ENCODE measurements around the gene KCNQ1. TPM values are rescaled to one million over a fixed set of nuclear protein-coding genes. Genes with fewer than 3 reads are reported as not detected.

KCNQ1 gene
- total and polyA plus RNA-seq, 5 experiments from 2014 or later, result 8.7 to 25.1 (median 22.9) TPM

DNA sequence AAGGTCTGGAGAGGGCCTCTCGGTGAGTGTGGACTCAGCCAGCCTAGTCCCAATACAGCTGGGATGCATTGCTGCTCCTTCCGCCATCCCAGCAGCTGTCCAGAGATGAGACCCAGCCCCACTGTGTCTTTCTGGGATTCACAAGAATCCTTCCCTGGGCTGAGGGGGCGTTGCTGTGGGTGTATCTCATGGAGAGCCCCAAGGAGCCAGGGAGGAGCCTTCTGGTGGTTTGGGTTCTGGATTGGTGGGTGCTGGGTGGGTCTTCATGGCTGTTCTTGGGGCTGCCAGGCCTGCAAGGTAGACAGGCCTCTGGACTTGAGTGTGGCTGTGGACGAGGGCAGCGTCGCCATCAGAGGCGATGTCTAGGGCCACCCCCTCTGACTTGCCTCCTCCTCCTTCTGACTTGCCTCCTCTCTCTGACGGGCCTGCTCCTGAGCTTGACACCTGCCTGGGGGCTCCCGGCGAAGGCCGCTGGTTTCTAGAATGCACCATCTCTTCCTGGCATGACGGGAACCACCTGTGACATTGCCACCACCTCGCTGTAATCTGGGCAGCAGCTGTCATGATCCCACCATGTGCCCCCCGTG lies 17.2 kb downstream of the KCNQ1 start:
- no peak for ATAC-seq
- no peak for DNase-seq
- Mint-ChIP-seq H3K27ac (peak overlapping the region in 6 of 10 donors; percentile 58 to 72 (median 64)), H3K27me3 (no peaks in the 10 kb centered on the region), H3K4me1 (peaks cover 43 to 80% (median 70%) of the 10 kb centered on the region in 4 donors), H3K9me3 (no peaks in the 10 kb centered on the region), H3K4me3 (peak overlapping the region in 5 of 10 donors; percentile 4 to 68 (median 47)), H3K36me3 (no peaks in the 10 kb centered on the region)
- POLR2A ChIA-PET, result interaction anchor here (7.6 kb wide), 1 partner anchor 16 kb away, joined by 76 read pairs; the partner anchor contains the start of genes KCNQ1 and TRPM5

DNA sequence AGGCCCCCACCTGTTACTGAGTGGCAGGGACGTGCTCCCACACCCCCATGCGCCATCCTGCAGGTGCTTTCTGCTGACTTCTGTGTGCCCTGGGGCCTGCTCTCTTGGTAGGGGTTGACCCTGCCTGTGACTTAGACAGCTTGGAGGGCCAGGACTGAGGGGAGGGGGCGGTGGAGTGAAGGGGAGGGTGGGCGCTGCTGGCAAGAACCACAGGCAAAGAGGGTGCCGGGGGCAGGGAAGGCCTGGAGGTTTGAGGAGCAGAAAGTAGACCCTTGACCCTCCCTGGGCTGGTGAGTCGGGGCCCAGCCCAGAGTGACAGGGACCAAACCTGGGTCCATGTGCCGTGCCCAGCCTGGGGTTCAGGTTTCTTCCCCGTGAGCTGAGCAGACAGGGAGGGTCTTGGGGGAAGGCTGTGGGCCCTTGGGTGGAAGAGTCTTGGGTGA lies 17.8 kb downstream of the KCNQ1 start:
- peak overlapping the region in 7 of 10 donors; percentile 4 to 68 (median 50) for H3K4me3 Mint-ChIP-seq
- H3K27ac Mint-ChIP-seq, result peak overlapping the region in 7 of 10 donors; percentile 25 to 80 (median 68)
- POLR2A ChIA-PET, result interaction anchor here (1.0 to 7.6 kb wide), 2 partner anchors 9 to 17 kb away, joined by 3 to 76 read pairs; partner anchors contain the start of genes KCNQ1 and TRPM5

DNA sequence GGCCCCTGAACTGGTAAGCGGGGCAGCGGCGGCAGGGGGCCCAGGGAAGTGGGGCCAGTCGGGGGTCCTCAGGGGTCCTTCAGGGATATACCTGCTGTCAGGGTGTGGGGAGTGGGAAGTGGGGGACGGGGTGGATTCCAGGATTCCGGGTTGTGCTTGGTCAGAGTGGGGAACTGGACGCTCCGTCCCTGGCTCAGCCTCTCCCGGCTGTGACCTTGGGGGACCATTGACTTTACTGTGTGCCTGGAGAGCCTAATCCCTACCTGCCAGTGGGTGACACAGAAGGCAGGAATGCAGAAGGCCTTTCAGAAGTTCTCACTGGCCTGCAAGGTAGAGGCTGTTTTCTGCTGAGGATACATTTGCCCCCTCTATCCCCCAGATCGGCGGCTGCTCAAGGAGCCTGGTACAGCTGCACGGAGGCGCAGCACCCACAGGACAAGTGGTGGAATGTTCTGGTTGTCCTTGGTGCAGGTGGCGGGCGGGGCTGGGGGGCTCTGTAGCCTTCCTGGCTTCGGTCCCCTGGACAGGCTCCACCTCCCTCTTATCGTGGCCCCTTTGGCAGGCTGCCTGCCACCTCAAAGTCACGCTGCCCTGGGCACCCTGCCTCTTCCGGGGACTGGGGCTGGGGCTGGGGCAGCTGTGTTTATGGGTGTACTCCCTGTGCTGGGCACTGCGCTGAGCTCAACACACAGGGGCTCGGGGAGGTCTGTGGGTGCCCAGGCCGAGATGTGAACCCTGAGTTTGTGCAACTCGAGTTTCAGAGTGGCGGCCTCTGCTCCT lies 18.4 kb downstream of the KCNQ1 start:
- POLR2A ChIA-PET, result interaction anchor here (1.0 to 7.6 kb wide), 2 partner anchors 9 to 17 kb away, joined by 3 to 76 read pairs; partner anchors contain the start of genes KCNQ1 and TRPM5
- DNase-seq (peak in 2 of 10 donors; percentile 18 to 68), ATAC-seq (peak; percentile 48 to 53)
- H3K27ac Mint-ChIP-seq, result peak overlapping the region in 6 of 10 donors; percentile 19 to 80 (median 62)
- peaks cover 44 to 85% (median 79%) of the 10 kb centered on the region in 4 donors for H3K4me1 Mint-ChIP-seq
- peak overlapping the region in 9 of 10 donors; percentile 10 to 68 (median 50) for H3K4me3 Mint-ChIP-seq
- H3K9me3 Mint-ChIP-seq, result no peaks in the 10 kb centered on the region
- H3K27me3 Mint-ChIP-seq, result no peaks in the 10 kb centered on the region
- no peaks in the 10 kb centered on the region for H3K36me3 Mint-ChIP-seq

More for the DNA sequence above, 17.8 kb downstream of the KCNQ1 start:
- DNase-seq (no peak), ATAC-seq (no peak)
- H3K27me3 Mint-ChIP-seq, result no peaks in the 10 kb centered on the region
- no peaks in the 10 kb centered on the region for H3K9me3 Mint-ChIP-seq
- H3K4me1 Mint-ChIP-seq, result peaks cover 46 to 82% (median 75%) of the 10 kb centered on the region in 4 donors
- H3K36me3 Mint-ChIP-seq, result no peaks in the 10 kb centered on the region

DNA sequence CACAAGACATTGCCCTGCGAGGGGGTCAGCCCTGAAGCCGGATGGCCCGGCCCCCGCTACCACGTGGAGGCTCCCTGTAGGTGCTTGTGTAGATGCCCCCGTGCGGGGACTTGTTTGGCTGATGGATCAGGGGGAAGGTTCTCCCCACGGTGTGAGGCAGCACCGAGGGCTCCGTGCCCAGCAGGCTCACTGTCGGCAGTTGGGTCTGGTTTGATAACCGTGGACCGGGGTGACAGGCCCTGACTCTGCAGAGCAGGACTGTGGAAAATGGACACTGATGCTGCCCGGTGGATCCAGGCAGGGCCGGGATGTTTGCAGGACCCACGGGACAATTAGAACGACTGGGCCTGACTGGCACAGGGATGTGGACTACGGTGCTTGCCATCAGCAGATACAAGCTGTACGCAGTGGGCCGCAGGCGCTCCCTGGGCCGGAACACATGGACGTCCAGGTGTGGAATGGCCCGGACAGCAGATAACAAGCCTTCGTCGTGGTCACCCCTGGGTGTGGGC lies 19.0 kb downstream of the KCNQ1 start:
- no peak for DNase-seq
- peaks cover 41 to 85% (median 78%) of the 10 kb centered on the region in 4 donors for H3K4me1 Mint-ChIP-seq
- POLR2A ChIA-PET, result interaction anchor here (1.0 to 7.6 kb wide), 3 partner anchors 10 to 18 kb away, joined by 3 to 76 read pairs (median 3); partner anchors contain the start of genes KCNQ1 and TRPM5
- no peak for ATAC-seq
- H3K4me3 Mint-ChIP-seq, result peak overlapping the region in 5 of 10 donors; percentile 34 to 68 (median 55)
- H3K9me3 Mint-ChIP-seq, result no peaks in the 10 kb centered on the region
- H3K27ac Mint-ChIP-seq, result peak overlapping the region in 6 of 10 donors; percentile 19 to 72 (median 54)
- H3K27me3 Mint-ChIP-seq, result peaks cover 0 to 1% (median 0%) of the 10 kb centered on the region in 5 donors
- H3K36me3 Mint-ChIP-seq, result no peaks in the 10 kb centered on the region

DNA sequence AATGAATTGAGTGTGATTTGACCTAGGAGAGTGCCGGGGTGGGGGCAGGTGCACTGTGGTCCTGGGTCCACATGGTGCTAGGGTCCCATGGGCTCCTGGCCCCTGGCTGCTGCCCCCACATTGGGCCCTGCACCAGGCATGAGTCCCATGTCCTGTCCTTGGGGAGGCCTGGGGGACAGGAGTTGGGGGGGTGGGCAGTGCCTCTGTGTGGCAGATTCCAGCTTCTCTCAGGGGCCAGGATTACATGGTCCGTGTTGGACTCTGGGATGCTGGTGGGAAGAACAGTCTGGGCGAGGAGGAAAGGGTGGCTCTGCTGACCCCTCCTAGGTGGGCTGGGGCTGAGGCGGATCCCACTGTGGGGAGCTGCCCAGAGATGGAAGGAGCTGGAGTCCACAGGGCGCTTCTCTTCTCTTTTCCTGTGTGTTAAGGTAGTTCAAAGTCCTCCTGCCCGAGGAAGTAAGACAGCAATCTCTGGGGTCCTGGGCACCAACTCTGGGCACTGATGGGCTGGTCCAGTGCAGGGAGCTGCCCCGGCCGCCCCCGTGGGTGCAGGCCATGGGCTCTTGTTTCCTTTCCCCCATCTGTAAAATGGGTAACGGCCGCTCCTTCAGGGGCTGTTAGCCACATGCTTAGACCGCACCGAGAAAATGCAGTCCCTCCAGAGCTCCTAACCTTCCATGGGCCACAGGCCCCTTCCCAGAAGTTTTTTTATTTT lies 19.8 kb downstream of the KCNQ1 start:
- H3K4me1 Mint-ChIP-seq, result peaks cover 38 to 86% (median 75%) of the 10 kb centered on the region in 4 donors
- no peaks in the 10 kb centered on the region for H3K9me3 Mint-ChIP-seq
- ATAC-seq (no peak), DNase-seq (no peak)
- POLR2A ChIA-PET, result interaction anchor here (1.1 to 7.6 kb wide), 3 partner anchors 17 to 490 kb away, joined by 3 to 76 read pairs (median 3); partner anchors contain the start of genes KCNQ1 and TRPM5
- H3K27me3 Mint-ChIP-seq, result peaks cover 0 to 3% (median 0%) of the 10 kb centered on the region in 5 donors
- peak overlapping the region in 6 of 10 donors; percentile 23 to 66 (median 52) for H3K4me3 Mint-ChIP-seq
- H3K36me3 Mint-ChIP-seq, result no peaks in the 10 kb centered on the region
- H3K27ac Mint-ChIP-seq, result peak overlapping the region in 5 of 10 donors; percentile 33 to 86 (median 73)

DNA sequence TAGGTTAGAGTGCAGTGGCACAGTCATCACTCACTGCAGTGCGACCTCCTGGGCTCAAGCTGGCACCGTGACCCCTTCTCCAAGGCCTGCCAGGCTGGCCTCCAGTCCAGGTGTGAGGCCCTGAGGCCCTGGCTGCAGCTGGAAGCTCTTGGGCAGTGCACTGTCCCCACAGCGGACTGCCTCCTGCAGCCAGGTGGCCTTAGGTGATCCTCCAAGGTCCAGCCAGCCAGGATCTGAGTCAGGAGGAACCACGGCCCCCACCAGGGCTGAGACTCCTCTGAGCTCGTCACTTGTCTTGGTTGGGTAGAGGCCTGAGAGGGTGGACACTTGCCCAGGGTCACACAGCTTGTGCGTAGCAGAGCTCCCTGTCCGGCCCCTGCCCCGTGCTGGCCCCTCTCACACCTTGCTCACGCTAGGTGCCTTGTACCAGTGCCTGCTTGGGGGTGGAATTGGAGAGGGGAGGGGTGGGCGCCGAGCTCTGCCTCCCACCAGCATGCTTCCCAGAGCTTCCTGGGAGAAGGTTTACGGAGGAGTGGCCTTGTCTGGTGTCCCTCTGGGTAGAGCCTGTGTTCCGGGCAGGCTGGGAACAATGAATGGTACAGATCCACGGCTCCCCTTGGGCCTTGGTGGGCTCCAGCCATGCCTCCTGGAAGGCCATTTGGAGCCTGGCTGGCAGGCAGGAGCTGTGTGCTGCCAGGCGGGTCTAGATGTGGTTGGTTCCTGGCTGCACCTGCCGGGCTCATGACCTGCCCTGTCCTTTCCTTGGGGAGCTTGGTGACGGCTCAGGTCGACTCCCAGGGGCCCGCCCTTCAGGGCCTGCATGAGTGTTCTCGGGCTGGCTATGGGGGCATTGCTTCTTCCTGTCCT lies 20.6 kb downstream of the KCNQ1 start:
- Mint-ChIP-seq H3K36me3 (no peaks in the 10 kb centered on the region), H3K27me3 (peaks cover 0 to 4% (median 0%) of the 10 kb centered on the region in 5 donors), H3K4me1 (peaks cover 38 to 87% (median 80%) of the 10 kb centered on the region in 4 donors), H3K9me3 (no peaks in the 10 kb centered on the region), H3K27ac (peak overlapping the region in 2 of 10 donors; percentile 17 to 33), H3K4me3 (peak overlapping the region in 7 of 10 donors; percentile 20 to 86 (median 80))
- ATAC-seq (no peak), DNase-seq (no peak)
- POLR2A ChIA-PET, result interaction anchor here (0.5 to 7.6 kb wide), 4 partner anchors 16 to 489 kb away, joined by 3 to 76 read pairs (median 3); partner anchors contain the start of genes KCNQ1 and TRPM5

DNA sequence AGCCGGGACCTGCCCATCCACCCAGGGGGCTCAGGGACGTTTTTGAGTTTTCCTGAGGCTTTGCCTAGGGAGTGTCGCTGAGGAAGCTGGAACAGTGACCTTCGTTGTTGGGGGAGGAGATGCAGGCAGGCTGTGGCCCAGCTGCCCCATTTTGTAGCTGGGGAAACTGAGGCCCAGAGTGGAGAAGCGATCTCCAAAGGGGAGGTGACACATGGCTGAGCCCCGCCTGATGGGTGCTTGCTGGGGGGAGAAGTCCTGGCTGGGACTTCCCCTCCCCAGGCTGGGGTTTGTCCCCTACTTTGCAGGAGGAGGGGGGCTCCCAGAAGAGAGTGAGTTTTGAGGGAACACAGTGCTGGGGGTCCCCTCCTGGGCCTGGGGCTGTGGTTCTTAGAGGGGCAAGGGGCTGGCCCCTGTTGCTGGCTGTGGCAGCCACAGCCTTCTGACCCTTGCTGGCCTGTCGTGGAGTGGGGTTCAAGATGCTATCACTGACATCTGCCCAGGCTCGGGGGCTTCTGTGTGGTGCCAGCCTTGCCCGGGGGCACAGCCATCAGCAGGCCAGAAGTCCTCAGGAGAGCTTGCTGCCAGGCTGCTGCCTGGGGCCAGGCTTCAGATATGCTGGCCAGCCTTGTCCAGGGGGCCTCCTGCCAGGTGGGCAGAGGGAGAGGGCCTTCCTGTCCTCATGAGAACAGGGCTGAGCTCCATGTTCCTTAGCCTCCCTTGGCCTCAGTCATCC lies 21.4 kb downstream of the KCNQ1 start:
- POLR2A ChIA-PET, result interaction anchor here (1.2 to 7.6 kb wide), 2 partner anchors 13 to 20 kb away, joined by 3 to 76 read pairs; partner anchors contain the start of genes KCNQ1 and TRPM5
- DNase-seq, result no peak
- H3K9me3 Mint-ChIP-seq, result no peaks in the 10 kb centered on the region
- peaks cover 0 to 4% (median 0%) of the 10 kb centered on the region in 5 donors for H3K27me3 Mint-ChIP-seq
- no peaks in the 10 kb centered on the region for H3K36me3 Mint-ChIP-seq
- H3K4me1 Mint-ChIP-seq, result peaks cover 34 to 82% (median 74%) of the 10 kb centered on the region in 4 donors
- peak overlapping the region; percentile 39 to 86 (median 74) for H3K4me3 Mint-ChIP-seq
- no peak for ATAC-seq
- peak overlapping the region in 7 of 10 donors; percentile 13 to 92 (median 39) for H3K27ac Mint-ChIP-seq

DNA sequence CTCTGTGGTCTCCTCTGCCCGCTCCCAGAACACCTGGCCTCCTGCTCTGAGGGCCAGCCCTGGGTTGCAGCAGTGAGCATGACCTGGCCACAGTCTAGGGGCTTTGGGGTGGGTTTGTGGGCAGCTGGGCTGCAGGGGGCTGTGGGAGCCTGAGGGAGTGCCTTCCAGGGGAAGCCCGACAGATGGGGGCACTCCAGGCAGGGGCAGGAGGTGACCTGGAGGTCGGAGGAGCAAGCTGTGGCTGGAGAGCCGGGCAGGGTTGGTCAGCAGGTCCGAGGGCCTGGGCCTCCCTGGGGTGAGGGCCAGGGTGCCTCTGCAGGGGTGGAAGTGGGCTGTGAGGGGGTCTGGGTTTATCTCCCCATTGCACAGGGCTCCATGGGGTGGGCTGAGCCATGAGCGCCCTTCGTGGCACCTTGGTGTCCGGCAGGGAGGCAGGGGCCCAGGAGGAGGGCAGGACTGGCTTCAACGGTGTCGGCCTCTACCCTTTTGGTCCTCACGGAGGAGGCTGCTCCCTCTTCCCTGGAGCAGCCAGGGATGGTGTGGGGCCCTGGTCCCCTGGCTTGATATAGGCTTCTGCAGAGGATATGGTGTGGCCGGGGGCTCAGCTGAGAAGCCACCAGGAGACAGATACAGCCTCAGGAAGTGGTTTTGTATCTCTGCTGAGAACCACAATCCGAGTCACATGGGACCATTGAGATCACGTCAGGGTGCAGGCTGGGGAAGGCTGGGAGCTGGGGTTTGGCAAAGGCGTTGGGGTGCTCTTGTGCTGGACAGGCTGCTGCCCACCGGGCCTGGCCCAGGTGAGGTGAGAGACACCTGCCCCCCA lies 22.3 kb downstream of the KCNQ1 start:
- H3K27me3 Mint-ChIP-seq, result peaks cover 0 to 4% (median 0%) of the 10 kb centered on the region in 5 donors
- H3K4me3 Mint-ChIP-seq, result peak overlapping the region; percentile 68 to 86 (median 77)
- POLR2A ChIA-PET, result interaction anchor here (1.0 to 7.6 kb wide), 6 partner anchors 12 to 165 kb away, joined by 3 to 76 read pairs (median 4); partner anchors contain the start of genes C11orf21, KCNQ1, TRPM5 and TSPAN32
- DNase-seq (peak in 9 of 10 donors; percentile 29 to 82 (median 69)), ATAC-seq (peak; percentile 97 to 99)
- H3K27ac Mint-ChIP-seq, result peak overlapping the region in 8 of 10 donors; percentile 48 to 92 (median 80)
- no peaks in the 10 kb centered on the region for H3K36me3 Mint-ChIP-seq
- H3K4me1 Mint-ChIP-seq, result peaks cover 38 to 84% (median 78%) of the 10 kb centered on the region in 4 donors
- H3K9me3 Mint-ChIP-seq, result no peaks in the 10 kb centered on the region

DNA sequence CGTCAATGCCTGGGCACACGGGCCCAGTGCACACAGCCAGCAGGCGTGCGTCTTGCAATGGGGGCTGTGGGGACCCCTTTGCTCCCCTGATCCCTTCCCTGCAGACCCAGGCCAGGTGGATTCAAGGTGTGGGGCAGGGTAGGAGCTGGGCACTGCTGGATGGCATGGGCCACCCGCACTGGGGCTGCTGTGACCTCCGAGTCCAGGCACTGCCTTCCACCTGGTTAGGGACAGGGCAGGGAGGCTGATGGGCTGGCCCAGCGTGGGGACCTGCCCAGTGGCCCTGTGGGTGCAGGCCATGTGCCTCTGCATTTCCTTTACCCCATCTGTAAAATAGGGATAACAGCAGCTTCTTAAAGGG lies 22.9 kb downstream of the KCNQ1 start:
- peak overlapping the region; percentile 68 to 86 (median 77) for H3K4me3 Mint-ChIP-seq

More for the DNA sequence above, 22.9 kb downstream of the KCNQ1 start:
- DNase-seq (no peak), ATAC-seq (no peak)
- H3K36me3 Mint-ChIP-seq, result no peaks in the 10 kb centered on the region
- H3K27me3 Mint-ChIP-seq, result peaks cover 0 to 4% (median 0%) of the 10 kb centered on the region in 5 donors
- no peaks in the 10 kb centered on the region for H3K9me3 Mint-ChIP-seq
- peak overlapping the region in 7 of 10 donors; percentile 48 to 92 (median 82) for H3K27ac Mint-ChIP-seq
- POLR2A ChIA-PET, result interaction anchor here (1.0 to 7.6 kb wide), 6 partner anchors 12 to 166 kb away, joined by 3 to 76 read pairs (median 4); partner anchors contain the start of genes C11orf21, KCNQ1, TRPM5 and TSPAN32
- H3K4me1 Mint-ChIP-seq, result peaks cover 41 to 82% (median 75%) of the 10 kb centered on the region in 4 donors

Data from naive thymus-derived CD8-positive, alpha-beta T cell (primary cell).